GM19397 (cell line): ENCODE results near the gene CAVIN2.
A peak's percentile ranks its signal among the peaks of the same experiment; 100 is the strongest.

Source experiments
- ATAC-seq: cut with Tn5 transposase; IDR thresholded peaks from one replicate; pipeline ENCODE4 v1.9.1; 2021; ENCODE audit warnings: mild to moderate bottlenecking, moderate library complexity; ENCODE audit not compliant: unreplicated experiment

The CAVIN2 gene

GRCh38 chr2:191846515-191847476 lies at the start of gene CAVIN2:
CAVIN2 (minus strand) TSS chr2:191847088; CDS start chr2:191846925, 163 bp downstream.
- ATAC-seq = peak; percentile 42

GRCh38 chr2:191895743-191896142 lies 48.9 kb upstream of the CAVIN2 start:
- ATAC-seq = no peak

GRCh38 chr2:191895195-191895594 lies 48.3 kb upstream of the CAVIN2 start:
- ATAC-seq = no peak

- ATAC-seq = no peak
These were observed 47.8 kb upstream of the CAVIN2 start for GRCh38 chr2:191894681-191895147.

- ATAC-seq = no peak
These were observed 45.5 kb upstream of the CAVIN2 start for GRCh38 chr2:191892391-191892790.

GRCh38 chr2:191891656-191892055 lies 44.8 kb upstream of the CAVIN2 start:
- ATAC-seq = no peak

- no peak for ATAC-seq
These were observed 43.0 kb upstream of the CAVIN2 start for GRCh38 chr2:191889931-191890330.

- no peak for ATAC-seq
These were observed 41.7 kb upstream of the CAVIN2 start for GRCh38 chr2:191888400-191889166.

GRCh38 chr2:191885650-191886049 lies 38.8 kb upstream of the CAVIN2 start:
- ATAC-seq = no peak

- ATAC-seq = no peak
These were observed 38.2 kb upstream of the CAVIN2 start for GRCh38 chr2:191885098-191885497.

- no peak for ATAC-seq
These were observed 35.3 kb upstream of the CAVIN2 start for GRCh38 chr2:191881982-191882816.

- no peak for ATAC-seq
These were observed 31.8 kb upstream of the CAVIN2 start for GRCh38 chr2:191878548-191879279.

- ATAC-seq = no peak
These were observed 31.0 kb upstream of the CAVIN2 start for GRCh38 chr2:191877875-191878274.

- no peak for ATAC-seq
These were observed 29.0 kb upstream of the CAVIN2 start for GRCh38 chr2:191875859-191876258.

GRCh38 chr2:191870744-191871143 lies 23.9 kb upstream of the CAVIN2 start:
- no peak for ATAC-seq

GRCh38 chr2:191869781-191870180 lies 22.9 kb upstream of the CAVIN2 start:
- ATAC-seq = no peak

- no peak for ATAC-seq
These were observed 22.3 kb upstream of the CAVIN2 start for GRCh38 chr2:191869178-191869577.

- no peak for ATAC-seq
These were observed 20.6 kb upstream of the CAVIN2 start for GRCh38 chr2:191867507-191867847.

- no peak for ATAC-seq
These were observed 20.0 kb upstream of the CAVIN2 start for GRCh38 chr2:191866675-191867506.
